ENCODE measurements around the gene SLC25A39. TPM values are rescaled to one million over a fixed set of nuclear protein-coding genes. Genes with fewer than 3 reads are reported as not detected.
"Not testable (repeated sequence)": the region's sequence is repeated elsewhere in the genome, so short reads cannot be mapped to it uniquely, and the experiment has no call there.

Gene SLC25A39
- total and polyA plus RNA-seq, 2 donors (not counting 3 experiments of a cell fraction or from before 2014, with no cell fraction given), result 88.5 to 151 TPM

GRCh38 chr17:44348234-44348987, 23.8 kb upstream of the SLC25A39 start:
- ChIA-PET CTCF (interaction anchor here (0.7 to 2.5 kb wide), 5 partner anchors 13 to 144 kb away, joined by 3 to 17 read pairs (median 5); partner anchors contain the start of gene FAM171A2), POLR2A (no interaction called here)
- Histone ChIP-seq H3K4me3 (replicated peaks in 1 of 3; ENCODE audit: insufficient read depth in 1 of 3, low read depth in 1 of 3, low read length in 3 of 3) (no peak overlapping the region), H4K20me1 (replicated peaks; ENCODE audit: control insufficient read depth, extremely low read depth, insufficient read depth, low read length) (no peaks in the 10 kb centered on the region), H3K27ac (ENCODE audit: insufficient read depth, low read depth, low read length) (no peak overlapping the region), H3K9ac (replicated peaks; ENCODE audit: extremely low read depth, insufficient read depth, low read length) (no peak overlapping the region), H3K79me2 (ENCODE audit: control insufficient read depth, insufficient read depth, low read length) (peaks cover 2% of the 10 kb centered on the region), H3K27me3 (ENCODE audit: control insufficient read depth in 2 of 2, insufficient read depth in 2 of 2, low read length in 2 of 2) (no peaks in the 10 kb centered on the region), H2AFZ (ENCODE audit: low read depth, low read length) (no peak overlapping the region), H3K9me1 (replicated peaks; ENCODE audit: control insufficient read depth, extremely low read depth, insufficient read depth, low read length) (no peaks in the 10 kb centered on the region), H3K4me1 (ENCODE audit: control insufficient read depth, extremely low read depth, insufficient read depth, low read length) (no peaks in the 10 kb centered on the region), H3K36me3 (ENCODE audit: control insufficient read depth in 2 of 2, extremely low read depth in 1 of 2, insufficient read depth in 2 of 2, low read length in 2 of 2) (peaks cover 6 to 41% of the 10 kb centered on the region in 2 experiments), H3K4me2 (ENCODE audit: insufficient read depth, low read length) (no peak overlapping the region), H3K9me3 (replicated peaks; ENCODE audit: control insufficient read depth, insufficient read depth, low read length) (no peaks in the 10 kb centered on the region)
- dilution Hi-C loops (cut with MboI; ENCODE audit: extremely low pct_ligation_motif_present, low sequenced_read_pairs), result no loop called here
- TF ChIP-seq FOS (IDR thresholded peaks at IDR 0.05; ENCODE audit: borderline replicate concordance, insufficient read depth, low read length) (peak; percentile 44), EZH2 (IDR thresholded peaks at IDR 0.05; ENCODE audit: borderline replicate concordance, low read depth, low read length, severe bottlenecking) (no peak), POLR2A (IDR thresholded peaks at IDR 0.05; ENCODE audit: low read depth, low read length) (no peak)
- TF ChIP-seq, protein P1, sequence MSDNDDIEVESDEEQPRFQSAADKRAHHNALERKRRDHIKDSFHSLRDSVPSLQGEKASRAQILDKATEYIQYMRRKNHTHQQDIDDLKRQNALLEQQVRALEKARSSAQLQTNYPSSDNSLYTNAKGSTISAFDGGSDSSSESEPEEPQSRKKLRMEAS (IDR thresholded peaks at IDR 0.05; ENCODE audit: insufficient read depth, insufficient read length), result peak; percentile 62
- TF ChIP-seq, protein P2, sequence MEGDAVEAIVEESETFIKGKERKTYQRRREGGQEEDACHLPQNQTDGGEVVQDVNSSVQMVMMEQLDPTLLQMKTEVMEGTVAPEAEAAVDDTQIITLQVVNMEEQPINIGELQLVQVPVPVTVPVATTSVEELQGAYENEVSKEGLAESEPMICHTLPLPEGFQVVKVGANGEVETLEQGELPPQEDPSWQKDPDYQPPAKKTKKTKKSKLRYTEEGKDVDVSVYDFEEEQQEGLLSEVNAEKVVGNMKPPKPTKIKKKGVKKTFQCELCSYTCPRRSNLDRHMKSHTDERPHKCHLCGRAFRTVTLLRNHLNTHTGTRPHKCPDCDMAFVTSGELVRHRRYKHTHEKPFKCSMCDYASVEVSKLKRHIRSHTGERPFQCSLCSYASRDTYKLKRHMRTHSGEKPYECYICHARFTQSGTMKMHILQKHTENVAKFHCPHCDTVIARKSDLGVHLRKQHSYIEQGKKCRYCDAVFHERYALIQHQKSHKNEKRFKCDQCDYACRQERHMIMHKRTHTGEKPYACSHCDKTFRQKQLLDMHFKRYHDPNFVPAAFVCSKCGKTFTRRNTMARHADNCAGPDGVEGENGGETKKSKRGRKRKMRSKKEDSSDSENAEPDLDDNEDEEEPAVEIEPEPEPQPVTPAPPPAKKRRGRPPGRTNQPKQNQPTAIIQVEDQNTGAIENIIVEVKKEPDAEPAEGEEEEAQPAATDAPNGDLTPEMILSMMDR (IDR thresholded peaks at IDR 0.05; ENCODE audit: extremely low read depth in 1 of 2, insufficient read depth in 1 of 2, low read depth in 1 of 2, low read length in 2 of 2), result no peak
- FAIRE-seq (peak; percentile 78), DNase-seq (ENCODE audit: low read depth, low spot score) (no peak)
- intact Hi-C loops (cut with micrococcal nuclease), result no loop called here
- no TSS peak for BruUV-seq (replicated peaks)

GRCh38 chr17:44347206-44348055, 22.8 kb upstream of the SLC25A39 start:
- POLR2A ChIA-PET; FAIRE-seq; BruUV-seq (replicated peaks); H3K27ac ChIP-seq (ENCODE audit: insufficient read depth, low read depth, low read length); H3K4me3 ChIP-seq (replicated peaks in 1 of 3; ENCODE audit: insufficient read depth in 1 of 3, low read depth in 1 of 3, low read length in 3 of 3); H3K9me1 ChIP-seq (replicated peaks; ENCODE audit: control insufficient read depth, extremely low read depth, insufficient read depth, low read length); H3K9me3 ChIP-seq (replicated peaks; ENCODE audit: control insufficient read depth, insufficient read depth, low read length); H4K20me1 ChIP-seq (replicated peaks; ENCODE audit: control insufficient read depth, extremely low read depth, insufficient read depth, low read length); intact Hi-C loops (cut with micrococcal nuclease); H3K27me3 ChIP-seq (ENCODE audit: control insufficient read depth in 2 of 2, insufficient read depth in 2 of 2, low read length in 2 of 2); H3K79me2 ChIP-seq (ENCODE audit: control insufficient read depth, insufficient read depth, low read length); H3K9ac ChIP-seq (replicated peaks; ENCODE audit: extremely low read depth, insufficient read depth, low read length); DNase-seq (ENCODE audit: low read depth, low spot score); H2AFZ ChIP-seq (ENCODE audit: low read depth, low read length); dilution Hi-C loops (cut with MboI; ENCODE audit: extremely low pct_ligation_motif_present, low sequenced_read_pairs); H3K4me1 ChIP-seq (ENCODE audit: control insufficient read depth, extremely low read depth, insufficient read depth, low read length); H3K4me2 ChIP-seq (ENCODE audit: insufficient read depth, low read length): not testable (repeated sequence)
- H3K36me3 ChIP-seq (ENCODE audit: control insufficient read depth in 2 of 2, extremely low read depth in 1 of 2, insufficient read depth in 2 of 2, low read length in 2 of 2), result peaks cover 6 to 33% of the 10 kb centered on the region in 2 experiments
- CTCF ChIA-PET, result interaction anchor here (0.6 to 1.6 kb wide), 4 partner anchors 8 to 137 kb away, joined by 3 to 7 read pairs (median 4); partner anchors contain the start of gene FAM171A2
